Measurements from ENCODE around the gene FDX1. TPM values are rescaled to one million over a fixed set of nuclear protein-coding genes. Genes with fewer than 3 reads are reported as not detected.

FDX1 gene
- total RNA-seq, 1 experiment from 2014 or later = 9.9 TPM

DNA sequence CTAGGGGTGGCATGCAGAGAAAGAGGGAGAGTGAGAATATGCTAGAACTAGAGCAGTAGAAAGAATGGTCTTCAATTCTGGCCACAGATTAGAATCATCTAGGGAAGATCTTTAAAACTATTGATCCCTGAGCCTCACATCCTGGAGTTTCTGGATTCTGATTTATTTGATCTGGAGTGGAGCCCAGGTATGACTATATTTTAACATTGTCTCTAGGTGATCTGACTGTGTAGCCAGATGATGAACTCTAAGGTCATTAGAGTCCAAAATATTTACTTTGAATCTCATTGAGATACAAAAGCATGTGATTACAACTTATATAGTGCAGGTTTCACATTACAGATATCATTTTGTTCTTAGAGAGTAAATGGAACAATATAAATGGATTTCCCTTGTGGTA lies 79.7 kb downstream of the FDX1 start (continued):
- TF ChIP-seq, protein P1, sequence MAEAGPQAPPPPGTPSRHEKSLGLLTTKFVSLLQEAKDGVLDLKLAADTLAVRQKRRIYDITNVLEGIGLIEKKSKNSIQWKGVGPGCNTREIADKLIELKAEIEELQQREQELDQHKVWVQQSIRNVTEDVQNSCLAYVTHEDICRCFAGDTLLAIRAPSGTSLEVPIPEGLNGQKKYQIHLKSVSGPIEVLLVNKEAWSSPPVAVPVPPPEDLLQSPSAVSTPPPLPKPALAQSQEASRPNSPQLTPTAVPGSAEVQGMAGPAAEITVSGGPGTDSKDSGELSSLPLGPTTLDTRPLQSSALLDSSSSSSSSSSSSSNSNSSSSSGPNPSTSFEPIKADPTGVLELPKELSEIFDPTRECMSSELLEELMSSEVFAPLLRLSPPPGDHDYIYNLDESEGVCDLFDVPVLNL (CRISPR knock-in tag; IDR thresholded peaks at IDR 0.05; ENCODE audit: borderline replicate concordance, low read depth) = no peak
- no peak for TF ChIP-seq ZNF121 (CRISPR knock-in tag; IDR thresholded peaks at IDR 0.05)

DNA sequence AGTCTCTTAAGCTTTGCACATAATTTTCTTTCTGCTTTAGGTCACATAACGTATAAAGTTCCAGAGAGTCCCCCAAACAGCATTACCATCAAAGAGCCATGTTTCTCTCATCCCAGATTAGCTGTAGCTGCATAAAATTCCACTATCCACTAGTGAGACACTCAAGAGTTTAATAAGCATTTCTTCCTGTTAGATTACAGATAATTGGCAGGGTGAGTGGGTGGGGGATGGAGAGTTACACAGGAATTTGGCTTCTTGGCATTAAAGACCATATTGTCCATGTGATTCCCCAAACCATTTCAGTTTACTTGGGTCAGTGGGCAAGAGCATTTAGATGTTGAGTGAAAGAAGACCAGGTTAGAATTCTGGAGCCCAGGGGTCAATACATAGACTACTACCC lies 82.3 kb downstream of the FDX1 start:
- TF ChIP-seq, protein P2, sequence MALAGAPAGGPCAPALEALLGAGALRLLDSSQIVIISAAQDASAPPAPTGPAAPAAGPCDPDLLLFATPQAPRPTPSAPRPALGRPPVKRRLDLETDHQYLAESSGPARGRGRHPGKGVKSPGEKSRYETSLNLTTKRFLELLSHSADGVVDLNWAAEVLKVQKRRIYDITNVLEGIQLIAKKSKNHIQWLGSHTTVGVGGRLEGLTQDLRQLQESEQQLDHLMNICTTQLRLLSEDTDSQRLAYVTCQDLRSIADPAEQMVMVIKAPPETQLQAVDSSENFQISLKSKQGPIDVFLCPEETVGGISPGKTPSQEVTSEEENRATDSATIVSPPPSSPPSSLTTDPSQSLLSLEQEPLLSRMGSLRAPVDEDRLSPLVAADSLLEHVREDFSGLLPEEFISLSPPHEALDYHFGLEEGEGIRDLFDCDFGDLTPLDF (CRISPR knock-in tag; IDR thresholded peaks at IDR 0.05) = no peak
- TF ChIP-seq FOXK1 (CRISPR knock-in tag; IDR thresholded peaks at IDR 0.05) (no peak), SOX15 (CRISPR knock-in tag; IDR thresholded peaks at IDR 0.05) (no peak), JUN (CRISPR knock-in tag; IDR thresholded peaks at IDR 0.05) (no peak), ZNF396 (CRISPR knock-in tag; IDR thresholded peaks at IDR 0.05; ENCODE audit: borderline replicate concordance) (no peak), GABPB1 (CRISPR knock-in tag; IDR thresholded peaks at IDR 0.05) (no peak), NFATC4 (CRISPR knock-in tag; IDR thresholded peaks at IDR 0.05) (no peak), ZNF121 (CRISPR knock-in tag; IDR thresholded peaks at IDR 0.05) (no peak), ZNF317 (CRISPR knock-in tag; IDR thresholded peaks at IDR 0.05; ENCODE audit: borderline replicate concordance, low read depth) (no peak), ZNF416 (CRISPR knock-in tag; IDR thresholded peaks at IDR 0.05) (no peak), NR2C2 (CRISPR knock-in tag; IDR thresholded peaks at IDR 0.05) (no peak), ZNF138 (CRISPR knock-in tag; conservative IDR thresholded peaks at IDR 0.05) (no peak), NR1H2 (CRISPR knock-in tag; IDR thresholded peaks at IDR 0.05) (no peak)
- TF ChIP-seq, protein P3, sequence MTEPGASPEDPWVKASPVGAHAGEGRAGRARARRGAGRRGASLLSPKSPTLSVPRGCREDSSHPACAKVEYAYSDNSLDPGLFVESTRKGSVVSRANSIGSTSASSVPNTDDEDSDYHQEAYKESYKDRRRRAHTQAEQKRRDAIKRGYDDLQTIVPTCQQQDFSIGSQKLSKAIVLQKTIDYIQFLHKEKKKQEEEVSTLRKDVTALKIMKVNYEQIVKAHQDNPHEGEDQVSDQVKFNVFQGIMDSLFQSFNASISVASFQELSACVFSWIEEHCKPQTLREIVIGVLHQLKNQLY (CRISPR knock-in tag; IDR thresholded peaks at IDR 0.05) = no peak
- TF ChIP-seq, protein P4, sequence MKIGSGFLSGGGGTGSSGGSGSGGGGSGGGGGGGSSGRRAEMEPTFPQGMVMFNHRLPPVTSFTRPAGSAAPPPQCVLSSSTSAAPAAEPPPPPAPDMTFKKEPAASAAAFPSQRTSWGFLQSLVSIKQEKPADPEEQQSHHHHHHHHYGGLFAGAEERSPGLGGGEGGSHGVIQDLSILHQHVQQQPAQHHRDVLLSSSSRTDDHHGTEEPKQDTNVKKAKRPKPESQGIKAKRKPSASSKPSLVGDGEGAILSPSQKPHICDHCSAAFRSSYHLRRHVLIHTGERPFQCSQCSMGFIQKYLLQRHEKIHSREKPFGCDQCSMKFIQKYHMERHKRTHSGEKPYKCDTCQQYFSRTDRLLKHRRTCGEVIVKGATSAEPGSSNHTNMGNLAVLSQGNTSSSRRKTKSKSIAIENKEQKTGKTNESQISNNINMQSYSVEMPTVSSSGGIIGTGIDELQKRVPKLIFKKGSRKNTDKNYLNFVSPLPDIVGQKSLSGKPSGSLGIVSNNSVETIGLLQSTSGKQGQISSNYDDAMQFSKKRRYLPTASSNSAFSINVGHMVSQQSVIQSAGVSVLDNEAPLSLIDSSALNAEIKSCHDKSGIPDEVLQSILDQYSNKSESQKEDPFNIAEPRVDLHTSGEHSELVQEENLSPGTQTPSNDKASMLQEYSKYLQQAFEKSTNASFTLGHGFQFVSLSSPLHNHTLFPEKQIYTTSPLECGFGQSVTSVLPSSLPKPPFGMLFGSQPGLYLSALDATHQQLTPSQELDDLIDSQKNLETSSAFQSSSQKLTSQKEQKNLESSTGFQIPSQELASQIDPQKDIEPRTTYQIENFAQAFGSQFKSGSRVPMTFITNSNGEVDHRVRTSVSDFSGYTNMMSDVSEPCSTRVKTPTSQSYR (CRISPR knock-in tag; IDR thresholded peaks at IDR 0.05) = no peak
- TF ChIP-seq, protein P5, sequence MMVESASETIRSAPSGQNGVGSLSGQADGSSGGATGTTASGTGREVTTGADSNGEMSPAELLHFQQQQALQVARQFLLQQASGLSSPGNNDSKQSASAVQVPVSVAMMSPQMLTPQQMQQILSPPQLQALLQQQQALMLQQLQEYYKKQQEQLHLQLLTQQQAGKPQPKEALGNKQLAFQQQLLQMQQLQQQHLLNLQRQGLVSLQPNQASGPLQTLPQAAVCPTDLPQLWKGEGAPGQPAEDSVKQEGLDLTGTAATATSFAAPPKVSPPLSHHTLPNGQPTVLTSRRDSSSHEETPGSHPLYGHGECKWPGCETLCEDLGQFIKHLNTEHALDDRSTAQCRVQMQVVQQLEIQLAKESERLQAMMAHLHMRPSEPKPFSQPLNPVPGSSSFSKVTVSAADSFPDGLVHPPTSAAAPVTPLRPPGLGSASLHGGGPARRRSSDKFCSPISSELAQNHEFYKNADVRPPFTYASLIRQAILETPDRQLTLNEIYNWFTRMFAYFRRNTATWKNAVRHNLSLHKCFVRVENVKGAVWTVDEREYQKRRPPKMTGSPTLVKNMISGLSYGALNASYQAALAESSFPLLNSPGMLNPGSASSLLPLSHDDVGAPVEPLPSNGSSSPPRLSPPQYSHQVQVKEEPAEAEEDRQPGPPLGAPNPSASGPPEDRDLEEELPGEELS (CRISPR knock-in tag; IDR thresholded peaks at IDR 0.05) = no peak
- TF ChIP-seq, protein P6, sequence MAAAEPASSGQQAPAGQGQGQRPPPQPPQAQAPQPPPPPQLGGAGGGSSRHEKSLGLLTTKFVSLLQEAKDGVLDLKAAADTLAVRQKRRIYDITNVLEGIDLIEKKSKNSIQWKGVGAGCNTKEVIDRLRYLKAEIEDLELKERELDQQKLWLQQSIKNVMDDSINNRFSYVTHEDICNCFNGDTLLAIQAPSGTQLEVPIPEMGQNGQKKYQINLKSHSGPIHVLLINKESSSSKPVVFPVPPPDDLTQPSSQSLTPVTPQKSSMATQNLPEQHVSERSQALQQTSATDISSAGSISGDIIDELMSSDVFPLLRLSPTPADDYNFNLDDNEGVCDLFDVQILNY (CRISPR knock-in tag; IDR thresholded peaks at IDR 0.05) = no peak
- TF ChIP-seq, protein P7, sequence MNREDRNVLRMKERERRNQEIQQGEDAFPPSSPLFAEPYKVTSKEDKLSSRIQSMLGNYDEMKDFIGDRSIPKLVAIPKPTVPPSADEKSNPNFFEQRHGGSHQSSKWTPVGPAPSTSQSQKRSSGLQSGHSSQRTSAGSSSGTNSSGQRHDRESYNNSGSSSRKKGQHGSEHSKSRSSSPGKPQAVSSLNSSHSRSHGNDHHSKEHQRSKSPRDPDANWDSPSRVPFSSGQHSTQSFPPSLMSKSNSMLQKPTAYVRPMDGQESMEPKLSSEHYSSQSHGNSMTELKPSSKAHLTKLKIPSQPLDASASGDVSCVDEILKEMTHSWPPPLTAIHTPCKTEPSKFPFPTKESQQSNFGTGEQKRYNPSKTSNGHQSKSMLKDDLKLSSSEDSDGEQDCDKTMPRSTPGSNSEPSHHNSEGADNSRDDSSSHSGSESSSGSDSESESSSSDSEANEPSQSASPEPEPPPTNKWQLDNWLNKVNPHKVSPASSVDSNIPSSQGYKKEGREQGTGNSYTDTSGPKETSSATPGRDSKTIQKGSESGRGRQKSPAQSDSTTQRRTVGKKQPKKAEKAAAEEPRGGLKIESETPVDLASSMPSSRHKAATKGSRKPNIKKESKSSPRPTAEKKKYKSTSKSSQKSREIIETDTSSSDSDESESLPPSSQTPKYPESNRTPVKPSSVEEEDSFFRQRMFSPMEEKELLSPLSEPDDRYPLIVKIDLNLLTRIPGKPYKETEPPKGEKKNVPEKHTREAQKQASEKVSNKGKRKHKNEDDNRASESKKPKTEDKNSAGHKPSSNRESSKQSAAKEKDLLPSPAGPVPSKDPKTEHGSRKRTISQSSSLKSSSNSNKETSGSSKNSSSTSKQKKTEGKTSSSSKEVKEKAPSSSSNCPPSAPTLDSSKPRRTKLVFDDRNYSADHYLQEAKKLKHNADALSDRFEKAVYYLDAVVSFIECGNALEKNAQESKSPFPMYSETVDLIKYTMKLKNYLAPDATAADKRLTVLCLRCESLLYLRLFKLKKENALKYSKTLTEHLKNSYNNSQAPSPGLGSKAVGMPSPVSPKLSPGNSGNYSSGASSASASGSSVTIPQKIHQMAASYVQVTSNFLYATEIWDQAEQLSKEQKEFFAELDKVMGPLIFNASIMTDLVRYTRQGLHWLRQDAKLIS (CRISPR knock-in tag; IDR thresholded peaks at IDR 0.05; ENCODE audit: borderline replicate concordance) = no peak
- TF ChIP-seq, protein P8, sequence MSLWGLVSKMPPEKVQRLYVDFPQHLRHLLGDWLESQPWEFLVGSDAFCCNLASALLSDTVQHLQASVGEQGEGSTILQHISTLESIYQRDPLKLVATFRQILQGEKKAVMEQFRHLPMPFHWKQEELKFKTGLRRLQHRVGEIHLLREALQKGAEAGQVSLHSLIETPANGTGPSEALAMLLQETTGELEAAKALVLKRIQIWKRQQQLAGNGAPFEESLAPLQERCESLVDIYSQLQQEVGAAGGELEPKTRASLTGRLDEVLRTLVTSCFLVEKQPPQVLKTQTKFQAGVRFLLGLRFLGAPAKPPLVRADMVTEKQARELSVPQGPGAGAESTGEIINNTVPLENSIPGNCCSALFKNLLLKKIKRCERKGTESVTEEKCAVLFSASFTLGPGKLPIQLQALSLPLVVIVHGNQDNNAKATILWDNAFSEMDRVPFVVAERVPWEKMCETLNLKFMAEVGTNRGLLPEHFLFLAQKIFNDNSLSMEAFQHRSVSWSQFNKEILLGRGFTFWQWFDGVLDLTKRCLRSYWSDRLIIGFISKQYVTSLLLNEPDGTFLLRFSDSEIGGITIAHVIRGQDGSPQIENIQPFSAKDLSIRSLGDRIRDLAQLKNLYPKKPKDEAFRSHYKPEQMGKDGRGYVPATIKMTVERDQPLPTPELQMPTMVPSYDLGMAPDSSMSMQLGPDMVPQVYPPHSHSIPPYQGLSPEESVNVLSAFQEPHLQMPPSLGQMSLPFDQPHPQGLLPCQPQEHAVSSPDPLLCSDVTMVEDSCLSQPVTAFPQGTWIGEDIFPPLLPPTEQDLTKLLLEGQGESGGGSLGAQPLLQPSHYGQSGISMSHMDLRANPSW (CRISPR knock-in tag; conservative IDR thresholded peaks at IDR 0.05; ENCODE audit: low read depth) = no peak
- no peaks in the 10 kb centered on the region for H3K27me3 Mint-ChIP-seq (ENCODE audit: low read depth)
- peaks cover 2% of the 10 kb centered on the region for H3K9me3 Mint-ChIP-seq
- no peak overlapping the region for H3K27ac Mint-ChIP-seq
- DNase-seq (ENCODE audit: low spot score) (no peak), ATAC-seq (no peak)
- peaks cover 2% of the 10 kb centered on the region for H3K36me3 Mint-ChIP-seq
- no peaks in the 10 kb centered on the region for H3K4me1 Mint-ChIP-seq
- CTCF ChIA-PET = no interaction called here
- H3K4me3 Mint-ChIP-seq = no peak overlapping the region
- POLR2A ChIA-PET = no interaction called here

Data from WTC11 (cell line).